GM19099 (cell line): Measurements from ENCODE around the gene KIF26A.

Experiments used
- POLR2A ChIP-seq: IDR thresholded peaks from 3 replicates; pipeline ENCODE4 v1.6.1; 2011; ENCODE audit warnings: low read depth; ENCODE audit not compliant: insufficient read length; ENCODE audit errors: extremely low read depth

The KIF26A gene

GRCh38 chr14:104115691-104116287 is 22.6 kb upstream of the KIF26A start:
- no peak for TF ChIP-seq POLR2A

- TF ChIP-seq POLR2A: no peak
Measured at GRCh38 chr14:104116288-104116755, 22.1 kb upstream of the KIF26A start.

- no peak for TF ChIP-seq POLR2A
Measured at GRCh38 chr14:104116756-104117340, 21.5 kb upstream of the KIF26A start.

- no peak for TF ChIP-seq POLR2A
Measured at GRCh38 chr14:104117341-104118005, 20.9 kb upstream of the KIF26A start.

GRCh38 chr14:104118006-104118844 is 20.2 kb upstream of the KIF26A start:
- TF ChIP-seq POLR2A: no peak

- no peak for TF ChIP-seq POLR2A
Measured at GRCh38 chr14:104119119-104119487, 19.3 kb upstream of the KIF26A start.

GRCh38 chr14:104119488-104120251 is 18.7 kb upstream of the KIF26A start:
- no peak for TF ChIP-seq POLR2A

- TF ChIP-seq POLR2A: no peak
Measured at GRCh38 chr14:104120281-104120741, 18.1 kb upstream of the KIF26A start.

- TF ChIP-seq POLR2A: no peak
Measured at GRCh38 chr14:104121142-104121541, 17.2 kb upstream of the KIF26A start.

- no peak for TF ChIP-seq POLR2A
Measured at GRCh38 chr14:104123879-104124278, 14.5 kb upstream of the KIF26A start.

- no peak for TF ChIP-seq POLR2A
Measured at GRCh38 chr14:104125011-104125410, 13.4 kb upstream of the KIF26A start.

- no peak for TF ChIP-seq POLR2A
Measured at GRCh38 chr14:104126753-104127152, 11.6 kb upstream of the KIF26A start.

GRCh38 chr14:104128981-104129380 is 9.4 kb upstream of the KIF26A start:
- no peak for TF ChIP-seq POLR2A

GRCh38 chr14:104129556-104129955 is 8.8 kb upstream of the KIF26A start:
- TF ChIP-seq POLR2A: no peak
